Activated gamma-delta T cell treated with anti-CD3 and anti-CD28 coated beads, Interleukin-2, amount 50 U/mL, for 16 hours (primary cell): ENCODE results near the gene ISCA1.
A peak's percentile ranks its signal among the peaks of the same experiment; 100 is the strongest.
"Not testable (repeated sequence)": the region's sequence is repeated elsewhere in the genome, so short reads cannot be mapped to it uniquely, and the experiment has no call there.

Experiments used
- DNase-seq: peaks from one replicate; pipeline ENCODE4 v3.0.0-alpha.2; 2020; ENCODE audit warnings: low read depth

The ISCA1 gene

DNA sequence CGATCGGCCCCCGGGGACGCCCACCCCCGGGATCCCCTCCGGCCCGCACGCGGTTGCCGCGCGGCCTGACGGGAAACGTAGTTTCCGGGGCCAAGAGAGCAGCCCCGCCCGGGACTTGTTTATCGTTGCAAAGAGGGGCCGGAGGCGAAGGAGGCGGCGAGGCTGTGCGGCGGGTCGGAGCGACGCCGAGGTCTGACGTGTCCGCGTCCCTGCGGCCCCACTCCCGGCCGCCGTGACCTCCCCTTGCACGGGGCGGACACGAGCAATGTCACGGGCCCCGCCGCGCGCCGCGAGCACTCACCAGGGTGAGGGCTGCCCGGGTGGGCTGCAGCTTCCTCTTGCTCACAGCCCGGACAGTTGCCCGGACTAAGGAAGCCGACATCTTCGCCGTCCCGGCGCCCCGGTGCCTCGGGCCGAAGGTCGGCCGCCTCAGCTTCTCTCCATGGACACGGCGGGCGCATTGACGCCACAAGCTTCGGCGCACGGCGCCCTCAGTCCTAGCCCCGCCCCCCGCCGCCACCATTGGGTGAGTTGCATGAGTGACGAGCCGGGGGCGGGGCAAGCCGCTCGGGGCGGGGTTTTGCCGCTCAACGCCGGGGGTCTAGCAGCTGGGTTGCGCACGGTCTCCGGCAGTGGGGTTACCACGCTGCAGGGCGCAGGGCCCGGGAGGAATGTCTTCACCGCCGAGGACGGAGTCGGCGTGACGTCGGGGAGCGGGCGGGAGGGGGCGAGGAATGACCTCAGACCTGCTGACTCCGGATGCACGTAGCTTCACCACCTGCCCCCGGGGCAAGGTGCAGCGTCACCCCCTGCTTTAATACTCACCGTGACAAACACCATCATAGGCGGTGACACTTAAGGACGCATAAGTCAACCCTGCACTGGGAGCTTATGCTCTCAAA lies at the start of gene ISCA1:
Gene ISCA1, minus strand, starts transcription at position 462 of the 902 bp plus-strand sequence. Its CDS starts 80 bp downstream, at position 382.
- peak; percentile 97 for DNase-seq

- no peak for DNase-seq
These were observed 47.8 kb upstream of the ISCA1 start for GRCh38 chr9:86330186-86330585.

GRCh38 chr9:86329649-86330048 lies 47.3 kb upstream of the ISCA1 start:
- no peak for DNase-seq

- DNase-seq = no peak
These were observed 45.8 kb upstream of the ISCA1 start for GRCh38 chr9:86328156-86328555.

- DNase-seq = no peak
These were observed 44.2 kb upstream of the ISCA1 start for GRCh38 chr9:86326536-86326935.

- no peak for DNase-seq
These were observed 42.6 kb upstream of the ISCA1 start for GRCh38 chr9:86324901-86325300.

- DNase-seq = no peak
These were observed 42.0 kb upstream of the ISCA1 start for GRCh38 chr9:86324308-86324707.

GRCh38 chr9:86322973-86323644 lies 40.8 kb upstream of the ISCA1 start:
- DNase-seq = no peak

- no peak for DNase-seq
These were observed 39.0 kb upstream of the ISCA1 start for GRCh38 chr9:86321373-86321772.

GRCh38 chr9:86318187-86318586 lies 35.8 kb upstream of the ISCA1 start:
- DNase-seq = no peak

GRCh38 chr9:86315078-86315477 lies 32.7 kb upstream of the ISCA1 start:
- DNase-seq = no peak

- not testable (repeated sequence) for DNase-seq
These were observed 30.6 kb upstream of the ISCA1 start for GRCh38 chr9:86312959-86313358.

- DNase-seq = no peak
These were observed 26.3 kb upstream of the ISCA1 start for GRCh38 chr9:86308687-86309086.

DNA sequence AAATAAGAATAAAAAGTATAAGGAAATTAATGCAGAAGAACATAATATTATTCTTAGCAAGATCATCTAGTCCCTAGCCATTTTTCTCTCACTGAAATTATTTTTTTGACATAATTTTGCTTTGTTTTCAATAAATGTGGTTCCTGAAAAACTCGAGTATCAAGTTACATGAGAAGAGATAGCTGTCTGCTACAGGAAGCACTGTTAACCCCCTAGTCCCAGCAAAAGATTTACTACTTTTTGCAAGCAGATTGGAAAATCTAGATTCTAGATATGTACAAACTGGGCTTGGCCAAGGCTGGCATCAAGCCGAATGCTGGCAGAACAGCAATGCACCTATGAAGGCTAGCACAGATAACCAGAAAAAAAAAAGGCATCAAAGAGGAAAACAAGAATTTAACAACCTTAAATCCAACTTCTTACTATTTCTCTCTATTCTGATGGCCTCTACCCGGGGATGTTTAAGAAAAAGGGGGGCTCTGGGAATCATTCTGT lies 21.9 kb upstream of the ISCA1 start:
- no peak for DNase-seq

GRCh38 chr9:86303316-86303975 lies 21.1 kb upstream of the ISCA1 start:
- peak; percentile 15 for DNase-seq

DNA sequence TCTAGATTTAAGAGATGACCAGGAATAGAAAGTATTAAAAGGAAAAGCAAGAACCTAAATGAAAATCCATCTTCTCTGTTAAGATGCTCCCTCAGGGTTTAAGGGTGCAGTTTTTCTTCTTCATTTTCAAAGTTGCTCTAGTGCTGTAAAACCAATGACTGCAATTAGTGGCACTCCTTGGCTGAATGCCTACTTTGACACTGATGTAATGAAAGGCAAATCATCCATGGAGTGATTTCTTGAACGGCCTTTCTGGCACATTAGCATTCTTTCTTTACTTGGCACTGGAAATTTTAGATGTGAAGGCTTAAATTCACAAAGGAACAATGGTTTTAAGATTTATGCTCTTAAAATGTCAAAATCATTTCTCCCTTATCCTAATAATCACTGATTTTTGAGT lies 19.3 kb upstream of the ISCA1 start:
- DNase-seq = no peak

GRCh38 chr9:86300701-86301100 lies 18.4 kb upstream of the ISCA1 start:
- no peak for DNase-seq

- no peak for DNase-seq
These were observed 16.5 kb upstream of the ISCA1 start for GRCh38 chr9:86298873-86299272.

GRCh38 chr9:86290341-86290740 lies 8.0 kb upstream of the ISCA1 start:
- not testable (repeated sequence) for DNase-seq

DNA sequence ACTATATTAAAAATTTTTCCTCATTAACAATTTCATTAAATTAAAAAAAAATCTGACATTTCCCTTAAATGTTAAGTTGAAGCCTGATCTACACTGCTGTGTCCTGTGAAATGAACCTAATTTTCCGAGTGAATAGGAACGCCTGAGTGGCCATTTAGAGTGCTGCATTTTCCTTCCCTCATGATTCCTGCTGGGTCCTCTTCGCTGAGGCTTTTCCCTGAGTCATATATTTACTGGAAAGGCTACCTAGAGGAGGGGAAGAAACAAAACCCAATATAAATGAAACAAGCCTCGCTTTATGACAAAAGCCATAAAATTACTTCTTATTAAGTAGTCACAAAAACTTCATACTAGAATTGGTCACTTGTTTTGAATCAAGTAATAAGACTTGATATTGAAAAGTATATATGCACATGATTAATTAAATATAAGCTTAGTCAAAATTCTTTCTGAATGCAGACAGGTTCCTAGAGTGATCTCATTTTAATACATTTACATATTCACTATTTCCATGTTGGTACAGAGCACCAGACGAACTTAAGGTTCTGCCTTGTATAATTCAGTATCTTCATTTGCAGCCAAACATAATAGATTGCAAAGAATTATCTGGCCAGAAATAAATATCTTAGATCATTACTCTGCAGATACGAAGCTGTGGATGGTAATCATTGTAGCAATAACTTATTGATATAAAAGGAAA lies 6.3 kb upstream of the ISCA1 start:
- DNase-seq = no peak

- DNase-seq = no peak
These were observed 4.7 kb upstream of the ISCA1 start for GRCh38 chr9:86287013-86287412.

DNA sequence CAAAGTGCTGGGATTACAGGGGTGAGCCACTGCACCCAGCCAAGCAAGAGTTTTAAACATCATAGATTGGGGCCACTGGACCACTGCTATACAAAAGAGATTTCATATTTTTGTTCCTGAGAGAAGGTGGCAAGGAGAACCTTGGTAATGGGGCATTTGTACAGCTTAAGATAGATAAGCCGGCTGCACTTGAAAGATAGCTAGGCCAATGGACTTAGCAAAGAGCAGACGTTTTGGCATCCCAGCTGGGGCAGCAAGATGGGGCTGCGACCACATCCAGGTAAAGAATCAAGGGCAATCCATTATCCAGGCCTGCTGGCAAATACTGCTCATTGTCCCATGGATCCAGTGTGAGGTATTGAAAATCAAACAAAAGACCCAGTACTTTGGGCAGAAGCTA lies 3.9 kb upstream of the ISCA1 start:
- DNase-seq = no peak
